ENCODE data around the gene VPS4B. TPM values are rescaled to one million over a fixed set of nuclear protein-coding genes. Genes with fewer than 3 reads are reported as not detected.

VPS4B gene
- polyA plus RNA-seq, 1 experiment = 17.0 TPM

GRCh38 chr18:63407734-63408133, 14.5 kb downstream of the VPS4B start:
- peaks cover 4% of the 10 kb centered on the region; the same call in 1 of the 2 replicates for H3K36me3 ChIP-seq (ENCODE audit: control insufficient read depth, insufficient read depth, low read length)
- DNase-seq (ENCODE audit: low read depth) = no peak
- H3K4me3 ChIP-seq (ENCODE audit: low read depth, low read length) = no peak overlapping the region
- TF ChIP-seq CTCF (IDR thresholded peaks at IDR 0.05; ENCODE audit: insufficient read depth, low read depth, low read length) = no peak
- CTCF ChIA-PET = interaction anchor here (1.1 kb wide), 1 partner anchor 32 kb away, joined by 3 read pairs; no protein-coding TSS in a partner anchor
- POLR2A ChIA-PET = no interaction called here
- H3K27me3 ChIP-seq (ENCODE audit: control insufficient read depth, insufficient read depth, low read length) = no peaks in the 10 kb centered on the region

DNA sequence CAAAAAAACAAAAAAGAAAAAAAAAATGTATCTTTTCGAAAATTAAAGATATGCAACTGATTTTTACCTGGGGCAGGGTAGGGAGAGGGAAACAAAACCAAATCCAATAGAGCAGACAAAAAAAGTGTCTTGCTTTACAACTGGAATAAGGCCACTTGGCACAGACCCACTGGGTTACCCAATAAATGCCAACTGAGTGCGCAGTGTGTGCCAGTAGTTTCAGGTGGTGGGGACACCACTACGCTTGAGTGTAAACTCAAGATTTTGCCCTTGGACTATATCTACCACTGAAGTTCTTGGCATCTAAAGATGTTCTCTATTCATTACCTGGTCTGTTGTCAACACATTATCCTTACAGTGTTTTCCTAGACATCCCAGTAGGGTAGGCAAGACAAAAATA, 16.3 kb downstream of the VPS4B start:
- no peak for DNase-seq (ENCODE audit: low read depth)
- ChIA-PET POLR2A (no interaction called here), CTCF (no interaction called here)
- H3K36me3 ChIP-seq (ENCODE audit: control insufficient read depth, insufficient read depth, low read length) = peaks cover 6% of the 10 kb centered on the region; the same call in 1 of the 2 replicates
- TF ChIP-seq CTCF (IDR thresholded peaks at IDR 0.05; ENCODE audit: insufficient read depth, low read depth, low read length) = no peak
- no peaks in the 10 kb centered on the region for H3K27me3 ChIP-seq (ENCODE audit: control insufficient read depth, insufficient read depth, low read length)
- no peak overlapping the region for H3K4me3 ChIP-seq (ENCODE audit: low read depth, low read length)

DNA sequence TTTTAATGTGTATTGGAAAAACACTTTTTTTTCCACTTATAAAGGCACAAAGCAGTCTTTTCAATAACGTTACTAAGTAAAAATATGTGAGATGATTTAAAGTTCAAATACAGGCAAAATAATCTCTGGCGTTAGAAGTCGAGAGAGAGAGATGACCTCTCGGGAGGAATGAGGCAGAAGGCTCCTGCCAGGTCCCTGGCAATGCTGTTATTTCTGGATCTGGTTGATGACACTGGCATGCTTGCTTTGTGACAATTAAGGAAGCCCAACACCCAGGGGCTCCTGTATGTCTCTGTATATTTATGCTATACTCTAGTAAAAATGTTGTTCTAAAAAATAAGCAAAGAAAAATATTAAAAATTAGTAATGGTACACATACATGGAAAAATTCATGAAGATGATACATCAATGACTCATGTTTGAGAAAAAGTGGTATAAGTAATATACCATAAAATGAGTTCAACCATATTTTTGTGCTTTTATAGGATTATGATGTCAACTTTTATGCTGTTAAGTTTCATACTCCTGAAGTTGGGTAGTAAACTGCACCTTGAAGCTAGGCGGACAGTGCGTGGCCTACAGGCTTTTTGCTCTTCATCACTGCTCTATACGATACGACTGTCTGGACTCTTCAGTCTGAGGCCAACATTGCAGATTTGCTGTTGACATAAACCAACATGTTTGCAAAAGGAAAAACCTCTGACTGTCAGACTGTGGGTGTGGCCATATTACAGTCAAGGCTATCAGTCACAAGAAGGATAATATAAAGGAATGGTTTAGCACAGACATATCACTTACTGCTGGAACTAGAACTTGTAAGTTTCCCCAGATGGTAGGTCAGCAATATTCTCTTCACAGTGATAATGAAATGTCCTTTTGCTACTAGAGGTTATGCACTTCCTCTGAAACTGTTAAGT, 19.8 kb downstream of the VPS4B start:
- CTCF ChIA-PET = no interaction called here
- no peak for DNase-seq (ENCODE audit: low read depth)
- POLR2A ChIA-PET = no interaction called here
- H3K4me3 ChIP-seq (ENCODE audit: low read depth, low read length) = no peak overlapping the region
- H3K27me3 ChIP-seq (ENCODE audit: control insufficient read depth, insufficient read depth, low read length) = no peaks in the 10 kb centered on the region
- no peak for TF ChIP-seq CTCF (IDR thresholded peaks at IDR 0.05; ENCODE audit: insufficient read depth, low read depth, low read length)
- peaks cover 6% of the 10 kb centered on the region; the same call in 1 of the 2 replicates for H3K36me3 ChIP-seq (ENCODE audit: control insufficient read depth, insufficient read depth, low read length)

DNA sequence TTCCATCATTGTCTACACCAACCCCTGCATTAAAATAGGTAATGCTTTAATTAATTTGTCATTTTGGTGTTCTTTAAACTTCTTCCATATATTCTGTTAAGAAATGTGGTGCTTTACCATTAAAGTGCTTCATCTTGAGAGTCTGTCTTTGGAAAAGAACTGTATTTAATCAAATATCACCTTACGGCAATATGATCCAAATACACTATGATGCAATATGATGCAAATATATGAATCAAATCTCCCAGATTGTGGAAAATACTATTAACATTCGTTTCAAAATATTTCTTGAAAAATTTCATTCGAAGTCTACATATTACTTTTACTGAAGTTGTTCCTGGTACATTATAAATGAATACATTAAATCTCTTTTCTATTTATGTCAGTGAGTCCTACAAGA, 23.0 kb downstream of the VPS4B start:
- H3K4me3 ChIP-seq (ENCODE audit: low read depth, low read length) = no peak overlapping the region
- no peak for DNase-seq (ENCODE audit: low read depth)
- H3K27me3 ChIP-seq (ENCODE audit: control insufficient read depth, insufficient read depth, low read length) = no peaks in the 10 kb centered on the region
- POLR2A ChIA-PET = no interaction called here
- peaks cover 11% of the 10 kb centered on the region for H3K36me3 ChIP-seq (ENCODE audit: control insufficient read depth, insufficient read depth, low read length)
- no peak for TF ChIP-seq CTCF (IDR thresholded peaks at IDR 0.05; ENCODE audit: insufficient read depth, low read depth, low read length)
- CTCF ChIA-PET = no interaction called here

GRCh38 chr18:63397349-63397748, 24.9 kb downstream of the VPS4B start:
- Histone ChIP-seq H3K27me3 (ENCODE audit: control insufficient read depth, insufficient read depth, low read length) (no peaks in the 10 kb centered on the region), H3K4me3 (ENCODE audit: low read depth, low read length) (no peak overlapping the region), H3K36me3 (ENCODE audit: control insufficient read depth, insufficient read depth, low read length) (peaks cover 13% of the 10 kb centered on the region)
- ChIA-PET CTCF (no interaction called here), POLR2A (no interaction called here)
- DNase-seq (ENCODE audit: low read depth) = no peak
- TF ChIP-seq CTCF (IDR thresholded peaks at IDR 0.05; ENCODE audit: insufficient read depth, low read depth, low read length) = no peak

All from BJ (cell line).